Neural cell (in vitro differentiated cells): ENCODE results near the gene ROBO1. TPM values are rescaled to one million over a fixed set of nuclear protein-coding genes. Genes with fewer than 3 reads are reported as not detected.

Experiments
- H2AFZ ChIP-seq: fragments of 200-600, 300-800 bp; sonication (generic), shearing (Covaris generic); 2 replicates; pipeline ENCODE4 v1.6.0; 2014; ENCODE audit warnings: low read depth, mild to moderate bottlenecking, antibody characterized with exemption, low read length, moderate library complexity
- H3F3A ChIP-seq: fragments of 200-600 bp; shearing (Covaris generic); 2 replicates; pipeline ENCODE4 v1.6.1; 2016; ENCODE audit warnings: mild to moderate bottlenecking, moderate library complexity, mixed read lengths, antibody characterized with exemption, low read length; ENCODE audit not compliant: insufficient read depth, poor library complexity, severe bottlenecking
- H3K27ac ChIP-seq: fragments of 200-600, 300-800 bp; sonication (generic), shearing (Covaris generic); 2 replicates; pipeline ENCODE4 v1.5.1; 2014; ENCODE audit warnings: mild to moderate bottlenecking, low read length, moderate library complexity
- H3K27me3 ChIP-seq: fragments of 300-800, 200-600 bp; sonication (generic), shearing (Covaris generic); 2 replicates; pipeline ENCODE4 v1.6.0; 2014; ENCODE audit warnings: mild to moderate bottlenecking, low read depth, low read length, moderate library complexity; ENCODE audit not compliant: insufficient read depth
- H3K36me3 ChIP-seq: fragments of 300-800, 200-600 bp; sonication (generic), shearing (Covaris generic); 2 replicates; pipeline ENCODE4 v1.5.1; 2014; ENCODE audit warnings: mild to moderate bottlenecking, antibody characterized with exemption, low read length, moderate library complexity; ENCODE audit not compliant: insufficient read depth
- H3K4me2 ChIP-seq: fragments of 300-800, 200-600 bp; sonication (generic), shearing (Covaris generic); 2 replicates; pipeline ENCODE4 v1.6.0; 2014; ENCODE audit warnings: mild to moderate bottlenecking, low read length
- H3K4me3 ChIP-seq: fragments of 300-800, 200-600 bp; sonication (generic), shearing (Covaris generic); 2 replicates; pipeline ENCODE4 v1.5.1; 2014; ENCODE audit warnings: mild to moderate bottlenecking, low read length, moderate library complexity
- H3K79me2 ChIP-seq: fragments of 200-600 bp; shearing (Covaris generic); replicated peaks from 2 replicates; pipeline ENCODE4 v1.6.0; 2014; ENCODE audit warnings: mild to moderate bottlenecking, low read length, moderate library complexity; ENCODE audit not compliant: insufficient read depth
- H3K9ac ChIP-seq: fragments of 300-800, 200-600 bp; sonication (generic), shearing (Covaris generic); 2 replicates; pipeline ENCODE4 v1.6.1; 2016; ENCODE audit warnings: mild to moderate bottlenecking, low read length, mixed read lengths
- H3K9me2 ChIP-seq: fragments of 200-600 bp; shearing (Covaris generic); 2 replicates; pipeline ENCODE4 v1.6.1; 2016; ENCODE audit warnings: mild to moderate bottlenecking, low read length, mixed read lengths; ENCODE audit not compliant: insufficient read depth
- H3K9me3 ChIP-seq: fragments of 200-600, 300-800 bp; sonication (generic), shearing (Covaris generic); 2 replicates; pipeline ENCODE4 v1.6.1; 2016; ENCODE audit warnings: mild to moderate bottlenecking, mixed run types, low read length, moderate library complexity, mixed read lengths
- H4K20me1 ChIP-seq: fragments of 200-600 bp; shearing (Covaris generic); 2 replicates; pipeline ENCODE4 v1.6.1; 2016; ENCODE audit warnings: mild to moderate bottlenecking, mixed run types; ENCODE audit not compliant: insufficient read depth
- EP300 ChIP-seq: fragments of 450-650 bp; conservative IDR thresholded peaks from 2 replicates; pipeline ENCODE4 v1.6.1; 2014; ENCODE audit warnings: antibody characterized with exemption, mild to moderate bottlenecking, moderate library complexity; ENCODE audit not compliant: poor library complexity, severe bottlenecking
- EZH2 ChIP-seq: fragments of 200-600, 300-800 bp; shearing (Covaris generic), sonication (generic); IDR thresholded peaks from 2 replicates; pipeline ENCODE4 v1.6.1; 2014; ENCODE audit warnings: antibody characterized with exemption, low read length, borderline replicate concordance, mild to moderate bottlenecking; ENCODE audit not compliant: insufficient read depth, poor library complexity, severe bottlenecking
- MXI1 ChIP-seq: fragments of 450-650 bp; conservative IDR thresholded peaks from 2 replicates; pipeline ENCODE4 v1.6.1; 2014; ENCODE audit warnings: antibody characterized with exemption, mild to moderate bottlenecking; ENCODE audit not compliant: poor library complexity, severe bottlenecking
- POLR2AphosphoS5 ChIP-seq: IDR thresholded peaks from 2 replicates; pipeline ENCODE4 v1.6.1; 2012
- RAD21 ChIP-seq: fragments of 450-650 bp; conservative IDR thresholded peaks from 2 replicates; pipeline ENCODE4 v1.6.1; 2014; ENCODE audit warnings: antibody characterized with exemption, mild to moderate bottlenecking, moderate library complexity
- SMC3 ChIP-seq: fragments of 450-650 bp; conservative IDR thresholded peaks from 2 replicates; pipeline ENCODE4 v1.6.1; 2014; ENCODE audit warnings: antibody characterized with exemption, mild to moderate bottlenecking, moderate library complexity; ENCODE audit not compliant: poor library complexity
- TAF1 ChIP-seq: IDR thresholded peaks from 2 replicates; pipeline ENCODE4 v1.6.1; 2012; ENCODE audit warnings: low read depth
- polyA plus RNA-seq: library from polyadenylated mRNA; depleted of rRNA; stranded (reverse); fragments of >200 nt; gene quantifications from 2 replicates; pipeline ENCODE4 v1.2.3, GENCODE V29; 2014
- TF ChIP-seq, protein P1 (sequence below): fragments of 450-650 bp; IDR thresholded peaks from 2 replicates; pipeline ENCODE4 v1.5.1; 2014; ENCODE audit warnings: antibody characterized with exemption, mild to moderate bottlenecking, moderate library complexity; ENCODE audit not compliant: poor library complexity, severe bottlenecking
- TF ChIP-seq, protein P2 (sequence below): IDR thresholded peaks from 2 replicates; pipeline ENCODE4 v1.6.1; 2012; ENCODE audit warnings: borderline replicate concordance

ROBO1 gene
- polyA plus RNA-seq, 1 donor from 2014 or later = 183 TPM

DNA sequence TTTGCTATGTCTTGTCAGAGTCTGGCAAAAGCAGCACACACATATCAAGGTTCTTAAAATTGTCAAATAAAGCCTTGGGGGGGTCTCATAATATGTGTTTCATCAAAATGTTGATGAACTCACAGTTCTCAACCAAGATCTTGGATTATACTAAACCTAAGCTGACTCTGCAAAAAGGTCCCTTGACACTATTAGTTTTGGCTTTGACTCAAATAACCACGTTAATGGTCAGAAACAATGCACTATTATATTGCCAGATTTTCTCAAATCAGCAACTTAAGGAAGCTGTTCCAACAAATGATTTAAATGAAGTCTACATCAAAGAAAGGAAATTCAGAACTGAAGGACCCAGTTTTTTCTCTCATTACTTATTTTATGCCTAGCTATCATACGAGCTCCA lies 1063.9 kb downstream of the ROBO1 start:
- no peak overlapping the region for H3K4me3 ChIP-seq
- no peaks in the 10 kb centered on the region for H3K27me3 ChIP-seq
- no peaks in the 10 kb centered on the region for H3K36me3 ChIP-seq
- H3K9ac ChIP-seq = no peak overlapping the region
- H3K4me2 ChIP-seq = no peak overlapping the region
- no peak for TF ChIP-seq TAF1
- TF ChIP-seq EZH2 = no peak
- TF ChIP-seq, protein P1, sequence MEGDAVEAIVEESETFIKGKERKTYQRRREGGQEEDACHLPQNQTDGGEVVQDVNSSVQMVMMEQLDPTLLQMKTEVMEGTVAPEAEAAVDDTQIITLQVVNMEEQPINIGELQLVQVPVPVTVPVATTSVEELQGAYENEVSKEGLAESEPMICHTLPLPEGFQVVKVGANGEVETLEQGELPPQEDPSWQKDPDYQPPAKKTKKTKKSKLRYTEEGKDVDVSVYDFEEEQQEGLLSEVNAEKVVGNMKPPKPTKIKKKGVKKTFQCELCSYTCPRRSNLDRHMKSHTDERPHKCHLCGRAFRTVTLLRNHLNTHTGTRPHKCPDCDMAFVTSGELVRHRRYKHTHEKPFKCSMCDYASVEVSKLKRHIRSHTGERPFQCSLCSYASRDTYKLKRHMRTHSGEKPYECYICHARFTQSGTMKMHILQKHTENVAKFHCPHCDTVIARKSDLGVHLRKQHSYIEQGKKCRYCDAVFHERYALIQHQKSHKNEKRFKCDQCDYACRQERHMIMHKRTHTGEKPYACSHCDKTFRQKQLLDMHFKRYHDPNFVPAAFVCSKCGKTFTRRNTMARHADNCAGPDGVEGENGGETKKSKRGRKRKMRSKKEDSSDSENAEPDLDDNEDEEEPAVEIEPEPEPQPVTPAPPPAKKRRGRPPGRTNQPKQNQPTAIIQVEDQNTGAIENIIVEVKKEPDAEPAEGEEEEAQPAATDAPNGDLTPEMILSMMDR = no peak
- no peak for TF ChIP-seq RAD21
- TF ChIP-seq EP300 = no peak
- TF ChIP-seq MXI1 = no peak
- TF ChIP-seq, protein P2, sequence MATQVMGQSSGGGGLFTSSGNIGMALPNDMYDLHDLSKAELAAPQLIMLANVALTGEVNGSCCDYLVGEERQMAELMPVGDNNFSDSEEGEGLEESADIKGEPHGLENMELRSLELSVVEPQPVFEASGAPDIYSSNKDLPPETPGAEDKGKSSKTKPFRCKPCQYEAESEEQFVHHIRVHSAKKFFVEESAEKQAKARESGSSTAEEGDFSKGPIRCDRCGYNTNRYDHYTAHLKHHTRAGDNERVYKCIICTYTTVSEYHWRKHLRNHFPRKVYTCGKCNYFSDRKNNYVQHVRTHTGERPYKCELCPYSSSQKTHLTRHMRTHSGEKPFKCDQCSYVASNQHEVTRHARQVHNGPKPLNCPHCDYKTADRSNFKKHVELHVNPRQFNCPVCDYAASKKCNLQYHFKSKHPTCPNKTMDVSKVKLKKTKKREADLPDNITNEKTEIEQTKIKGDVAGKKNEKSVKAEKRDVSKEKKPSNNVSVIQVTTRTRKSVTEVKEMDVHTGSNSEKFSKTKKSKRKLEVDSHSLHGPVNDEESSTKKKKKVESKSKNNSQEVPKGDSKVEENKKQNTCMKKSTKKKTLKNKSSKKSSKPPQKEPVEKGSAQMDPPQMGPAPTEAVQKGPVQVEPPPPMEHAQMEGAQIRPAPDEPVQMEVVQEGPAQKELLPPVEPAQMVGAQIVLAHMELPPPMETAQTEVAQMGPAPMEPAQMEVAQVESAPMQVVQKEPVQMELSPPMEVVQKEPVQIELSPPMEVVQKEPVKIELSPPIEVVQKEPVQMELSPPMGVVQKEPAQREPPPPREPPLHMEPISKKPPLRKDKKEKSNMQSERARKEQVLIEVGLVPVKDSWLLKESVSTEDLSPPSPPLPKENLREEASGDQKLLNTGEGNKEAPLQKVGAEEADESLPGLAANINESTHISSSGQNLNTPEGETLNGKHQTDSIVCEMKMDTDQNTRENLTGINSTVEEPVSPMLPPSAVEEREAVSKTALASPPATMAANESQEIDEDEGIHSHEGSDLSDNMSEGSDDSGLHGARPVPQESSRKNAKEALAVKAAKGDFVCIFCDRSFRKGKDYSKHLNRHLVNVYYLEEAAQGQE = no peak
- no peak for TF ChIP-seq POLR2AphosphoS5
- no peak for TF ChIP-seq SMC3
- H3F3A ChIP-seq = no peaks in the 10 kb centered on the region
- H4K20me1 ChIP-seq = no peaks in the 10 kb centered on the region
- H3K79me2 ChIP-seq = no peaks in the 10 kb centered on the region
- H3K9me2 ChIP-seq = no peaks in the 10 kb centered on the region
- H3K9me3 ChIP-seq = no peaks in the 10 kb centered on the region
- no peak overlapping the region for H2AFZ ChIP-seq
- H3K27ac ChIP-seq = no peak overlapping the region

GRCh38 chr3:78701537-78701936 lies 1066.3 kb downstream of the ROBO1 start:
- TF ChIP-seq TAF1 (no peak), MXI1 (no peak), EP300 (no peak), RAD21 (no peak)
- no peak overlapping the region for H2AFZ ChIP-seq
- no peaks in the 10 kb centered on the region for H3F3A ChIP-seq
- H3K36me3 ChIP-seq = no peaks in the 10 kb centered on the region
- no peaks in the 10 kb centered on the region for H3K27me3 ChIP-seq
- H3K9me2 ChIP-seq = no peaks in the 10 kb centered on the region
- H3K9me3 ChIP-seq = no peaks in the 10 kb centered on the region
- no peak overlapping the region for H3K27ac ChIP-seq
- H3K79me2 ChIP-seq = no peaks in the 10 kb centered on the region
- H4K20me1 ChIP-seq = no peaks in the 10 kb centered on the region
- H3K4me2 ChIP-seq = no peak overlapping the region
- H3K4me3 ChIP-seq = no peak overlapping the region
- no peak overlapping the region for H3K9ac ChIP-seq

DNA sequence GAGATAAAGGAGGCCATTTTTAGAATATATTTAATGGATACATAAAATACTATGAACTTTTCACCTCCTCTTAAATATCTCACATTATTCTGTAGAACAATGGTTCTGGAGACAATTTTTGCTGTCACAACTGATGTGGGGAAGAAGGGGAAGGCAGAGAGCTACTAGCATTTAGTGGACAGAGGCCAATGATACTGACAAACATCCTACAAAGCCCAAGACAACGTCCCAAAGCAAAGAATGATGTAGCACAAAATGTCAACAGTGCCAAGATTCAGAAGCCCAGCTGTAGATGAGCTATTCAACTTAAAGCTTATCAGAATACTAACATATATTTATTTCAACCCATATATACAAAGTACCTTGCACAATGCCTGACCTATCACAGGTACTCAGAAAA lies 1069.4 kb downstream of the ROBO1 start:
- H3F3A ChIP-seq = no peaks in the 10 kb centered on the region
- H3K79me2 ChIP-seq = no peaks in the 10 kb centered on the region
- H3K4me3 ChIP-seq = no peak overlapping the region
- H3K9me3 ChIP-seq = no peaks in the 10 kb centered on the region
- no peaks in the 10 kb centered on the region for H3K36me3 ChIP-seq
- no peak overlapping the region for H3K9ac ChIP-seq
- H3K27ac ChIP-seq = no peak overlapping the region
- TF ChIP-seq POLR2AphosphoS5 (no peak), SMC3 (no peak), EP300 (no peak), MXI1 (no peak), EZH2 (no peak), TAF1 (no peak), RAD21 (no peak)
- TF ChIP-seq, protein P1 = no peak
- TF ChIP-seq, protein P2 = no peak
- H3K27me3 ChIP-seq = no peaks in the 10 kb centered on the region
- H2AFZ ChIP-seq = no peak overlapping the region
- H3K4me2 ChIP-seq = no peak overlapping the region
- no peaks in the 10 kb centered on the region for H3K9me2 ChIP-seq
- H4K20me1 ChIP-seq = no peaks in the 10 kb centered on the region
